Fibroblast of skin of scalp (primary cell): ENCODE results near the gene AP5B1.
"Not testable (repeated sequence)": the region's sequence is repeated elsewhere in the genome, so short reads cannot be mapped to it uniquely, and the experiment has no call there.

Source experiments
- DNase-seq: peaks from one replicate; pipeline ENCODE4 v3.0.0-alpha.2; 2013

AP5B1 gene

GRCh38 chr11:65762169-65762568 is 18.6 kb downstream of the AP5B1 start:
- DNase-seq, result not testable (repeated sequence)

GRCh38 chr11:65745049-65745448 is 35.7 kb downstream of the AP5B1 start:
- DNase-seq, result no peak

GRCh38 chr11:65744699-65745042 is 36.1 kb downstream of the AP5B1 start:
- DNase-seq, result no peak

- DNase-seq, result peak; percentile 33
Measured at GRCh38 chr11:65744026-65744698, 36.6 kb downstream of the AP5B1 start.

GRCh38 chr11:65743681-65744025 is 37.1 kb downstream of the AP5B1 start:
- DNase-seq, result no peak

- no peak for DNase-seq
Measured at GRCh38 chr11:65742353-65742752, 38.4 kb downstream of the AP5B1 start.

- DNase-seq, result no peak
Measured at GRCh38 chr11:65741185-65741584, 39.6 kb downstream of the AP5B1 start.

GRCh38 chr11:65739022-65739421 is 41.8 kb downstream of the AP5B1 start:
- no peak for DNase-seq

GRCh38 chr11:65736810-65737209 is 44.0 kb downstream of the AP5B1 start:
- DNase-seq, result no peak

GRCh38 chr11:65735111-65735510 is 45.7 kb downstream of the AP5B1 start:
- not testable (repeated sequence) for DNase-seq

GRCh38 chr11:65730461-65730860 is 50.3 kb downstream of the AP5B1 start:
- no peak for DNase-seq

- DNase-seq, result no peak
Measured at GRCh38 chr11:65727865-65728264, 52.9 kb downstream of the AP5B1 start.

GRCh38 chr11:65726660-65727059 is 54.1 kb downstream of the AP5B1 start:
- no peak for DNase-seq
